Measurements from ENCODE around the gene PGC.

Gene PGC

GRCh38 chr6:41730531-41731436 lies 16.4 kb downstream of the PGC start:
- no peak for DNase-seq (ENCODE audit: low read depth)

GRCh38 chr6:41729624-41730023 lies 17.6 kb downstream of the PGC start:
- no peak for DNase-seq (ENCODE audit: low read depth)

GRCh38 chr6:41728954-41729353 lies 18.2 kb downstream of the PGC start:
- no peak for DNase-seq (ENCODE audit: low read depth)

GRCh38 chr6:41728073-41728936 lies 18.9 kb downstream of the PGC start:
- no peak for DNase-seq (ENCODE audit: low read depth)

- no peak for DNase-seq (ENCODE audit: low read depth)
Measured at GRCh38 chr6:41727705-41728072, 19.5 kb downstream of the PGC start.

GRCh38 chr6:41726876-41727275 lies 20.3 kb downstream of the PGC start:
- DNase-seq (ENCODE audit: low read depth) = no peak

GRCh38 chr6:41724586-41725501 lies 22.4 kb downstream of the PGC start:
- DNase-seq (ENCODE audit: low read depth) = no peak

- no peak for DNase-seq (ENCODE audit: low read depth)
Measured at GRCh38 chr6:41724228-41724580, 23.0 kb downstream of the PGC start.

GRCh38 chr6:41723530-41724227 lies 23.5 kb downstream of the PGC start:
- DNase-seq (ENCODE audit: low read depth) = peak; percentile 56

- DNase-seq (ENCODE audit: low read depth) = no peak
Measured at GRCh38 chr6:41722969-41723529, 24.1 kb downstream of the PGC start.

- no peak for DNase-seq (ENCODE audit: low read depth)
Measured at GRCh38 chr6:41721414-41721813, 25.8 kb downstream of the PGC start.

GRCh38 chr6:41720783-41721182 lies 26.4 kb downstream of the PGC start:
- no peak for DNase-seq (ENCODE audit: low read depth)

- DNase-seq (ENCODE audit: low read depth) = no peak
Measured at GRCh38 chr6:41720262-41720620, 27.0 kb downstream of the PGC start.

GRCh38 chr6:41719436-41720261 lies 27.5 kb downstream of the PGC start:
- DNase-seq (ENCODE audit: low read depth) = no peak

- no peak for DNase-seq (ENCODE audit: low read depth)
Measured at GRCh38 chr6:41718828-41719227, 28.4 kb downstream of the PGC start.

GRCh38 chr6:41717392-41717736 lies 29.8 kb downstream of the PGC start:
- no peak for DNase-seq (ENCODE audit: low read depth)

GRCh38 chr6:41716516-41717391 lies 30.4 kb downstream of the PGC start:
- no peak for DNase-seq (ENCODE audit: low read depth)

GRCh38 chr6:41715795-41716515 lies 31.2 kb downstream of the PGC start:
- no peak for DNase-seq (ENCODE audit: low read depth)

All from GM04503 (cell line).